HG02642 (cell line): Measurements from ENCODE around the gene SERPINF2.
"Not testable (repeated sequence)": the region's sequence is repeated elsewhere in the genome, so short reads cannot be mapped to it uniquely, and the experiment has no call there.

Experiments
- ATAC-seq: cut with Tn5 transposase; IDR thresholded peaks from one replicate; pipeline ENCODE4 v1.9.1; 2021; ENCODE audit warnings: mild to moderate bottlenecking; ENCODE audit not compliant: unreplicated experiment, poor library complexity

The SERPINF2 gene

DNA sequence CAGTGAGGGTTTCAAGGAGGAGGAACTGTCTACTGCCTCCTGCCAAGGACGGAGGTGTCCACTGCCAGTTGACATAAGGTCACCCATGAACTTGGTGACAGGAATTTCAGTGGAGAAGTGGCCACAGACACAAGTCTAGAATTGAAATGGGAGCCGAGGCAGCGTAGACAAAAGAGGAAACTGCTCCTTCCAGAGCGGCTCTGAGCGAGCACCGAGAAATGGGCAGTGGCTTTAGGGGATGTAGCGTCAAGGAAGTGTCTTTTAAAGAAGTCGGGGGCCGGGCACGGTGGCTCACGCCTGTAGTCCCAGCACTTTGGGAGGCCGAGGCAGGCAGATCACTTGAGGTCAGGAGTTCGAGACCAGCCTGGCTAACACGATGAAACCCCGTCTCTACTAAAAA is 16.1 kb downstream of the SERPINF2 start:
- ATAC-seq, result no peak

DNA sequence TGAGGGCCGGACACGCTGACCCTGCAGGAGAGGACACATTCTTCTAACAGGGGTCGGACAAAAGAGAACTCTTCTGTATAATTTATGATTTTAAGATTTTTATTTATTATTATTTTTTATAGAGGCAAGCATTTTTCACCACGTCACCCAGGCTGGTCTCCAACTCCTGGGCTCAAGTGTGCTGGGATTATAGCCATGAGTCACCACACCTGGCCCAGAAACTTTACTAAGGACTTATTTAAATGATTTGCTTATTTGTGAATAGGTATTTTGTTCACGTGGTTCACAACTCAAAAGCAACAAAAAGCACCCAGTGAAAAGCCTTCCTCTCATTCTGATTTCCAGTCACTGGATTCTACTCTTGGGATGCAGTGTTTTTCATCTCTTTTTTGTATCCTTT is 16.9 kb downstream of the SERPINF2 start:
- ATAC-seq, result no peak

DNA sequence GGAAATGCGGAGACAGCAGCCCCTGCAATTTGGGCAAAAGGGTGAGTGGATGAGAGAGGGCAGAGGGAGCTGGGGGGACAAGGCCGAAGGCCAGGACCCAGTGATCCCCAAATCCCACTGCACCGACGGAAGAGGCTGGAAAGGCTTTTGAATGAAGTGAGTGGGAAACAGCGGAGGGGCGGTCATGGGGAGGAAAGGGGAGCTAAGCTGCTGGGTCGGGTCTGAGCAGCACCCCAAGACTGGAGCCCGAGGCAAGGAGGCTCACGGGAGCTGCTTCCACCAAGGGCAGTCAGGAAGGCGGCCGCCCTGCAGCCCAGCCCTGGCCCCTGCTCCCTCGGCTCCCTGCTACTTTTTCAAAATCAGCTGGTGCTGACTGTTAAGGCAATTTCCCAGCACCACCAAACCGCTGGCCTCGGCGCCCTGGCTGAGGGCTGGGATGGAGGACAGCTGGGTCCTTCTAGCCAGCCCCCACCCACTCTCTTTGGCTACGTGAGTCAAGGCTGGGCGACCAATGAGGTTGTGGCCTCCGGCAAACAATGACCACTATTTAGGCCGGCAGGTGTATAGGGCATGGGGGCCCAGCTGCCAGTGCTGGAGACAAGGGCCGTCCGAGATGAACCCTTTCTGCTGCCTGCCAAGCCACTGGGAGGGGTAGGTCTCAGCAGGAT is 19.7 kb downstream of the SERPINF2 start:
- ATAC-seq, result no peak

DNA sequence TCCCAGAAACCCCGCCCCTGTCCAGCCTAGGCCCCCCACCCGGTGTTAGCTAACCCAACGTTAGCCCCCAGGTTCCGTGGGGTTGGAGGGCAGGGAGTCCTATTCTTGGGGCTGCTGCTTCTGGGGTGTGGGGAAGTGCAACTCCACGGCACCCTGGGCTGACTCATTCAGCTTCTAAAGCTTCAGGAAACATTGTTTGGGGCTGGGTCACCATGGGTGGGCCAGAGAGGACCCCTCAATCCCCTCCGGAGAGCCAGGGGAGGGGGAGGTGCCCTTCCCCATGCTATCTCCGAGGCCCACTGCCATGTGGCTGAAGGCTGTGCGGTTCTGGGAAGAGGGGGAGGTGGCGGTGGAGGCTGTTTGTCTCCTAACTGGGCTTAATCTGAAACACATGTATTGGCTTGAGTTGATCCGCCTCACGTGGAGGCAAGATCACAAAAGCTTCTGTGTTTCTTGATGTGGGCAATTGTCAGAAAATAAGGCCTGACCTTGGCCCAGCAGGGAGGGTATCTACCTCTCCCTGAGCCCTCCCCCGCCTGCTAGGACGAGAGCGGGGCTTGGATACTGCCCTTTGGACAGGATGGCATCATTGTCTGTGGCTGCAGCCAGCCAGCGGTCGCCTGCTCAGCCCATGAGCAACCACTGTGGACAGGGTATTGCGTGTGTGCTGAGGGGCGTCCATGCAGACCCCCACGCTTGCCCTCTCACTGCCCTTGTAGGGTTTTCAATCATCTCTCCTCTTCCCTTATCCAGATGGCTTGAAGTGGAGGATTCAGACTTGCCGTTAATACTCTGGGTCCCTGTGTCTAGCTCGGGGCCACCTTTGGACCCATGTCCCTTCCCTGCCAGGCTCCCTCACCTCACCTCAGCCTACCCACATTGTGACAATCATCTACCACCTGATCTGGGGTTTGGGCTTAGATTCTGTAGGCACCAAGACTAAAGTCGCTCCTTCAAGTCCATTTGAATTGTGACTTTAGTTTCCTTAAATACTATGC is 20.5 kb downstream of the SERPINF2 start:
- no peak for ATAC-seq

DNA sequence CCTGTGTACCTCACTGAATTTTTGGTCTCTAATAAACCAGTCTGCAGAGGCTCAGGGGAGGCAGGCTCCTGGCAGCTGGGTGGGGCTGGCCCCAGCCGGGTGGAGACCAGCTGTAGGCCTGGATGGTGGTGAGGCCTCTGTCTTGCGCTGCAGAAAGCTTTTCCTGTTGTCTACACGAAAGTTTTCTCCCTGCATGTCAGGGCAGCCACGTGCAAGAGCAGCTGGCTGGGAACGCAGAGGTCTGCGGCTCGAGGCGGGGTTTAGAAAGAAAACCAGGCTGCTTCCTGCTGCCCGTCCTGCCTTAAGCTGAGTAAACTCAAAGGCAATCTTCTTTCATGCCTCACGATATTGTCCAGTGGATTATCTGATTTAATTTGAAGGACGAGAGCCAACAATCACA is 21.6 kb downstream of the SERPINF2 start:
- no peak for ATAC-seq

DNA sequence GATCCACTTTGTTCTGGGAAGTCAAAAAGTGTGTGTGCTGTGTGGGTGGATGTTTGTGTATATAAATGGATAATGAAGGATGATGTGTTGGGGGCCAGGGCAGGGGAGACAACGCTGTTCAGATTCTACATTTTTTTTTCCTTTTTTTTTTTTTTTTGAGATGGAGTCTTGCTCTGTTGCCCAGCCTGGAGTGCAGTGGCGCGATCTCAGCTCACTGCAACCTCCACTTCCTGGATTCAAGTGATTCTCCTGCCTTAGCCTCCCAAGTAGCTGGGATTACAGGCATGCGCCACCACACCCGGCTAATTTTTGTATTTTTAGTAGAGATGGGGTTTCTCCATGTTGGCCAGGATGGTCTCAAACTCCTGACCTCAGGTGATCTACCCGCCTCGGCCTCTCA is 22.0 kb downstream of the SERPINF2 start:
- not testable (repeated sequence) for ATAC-seq

DNA sequence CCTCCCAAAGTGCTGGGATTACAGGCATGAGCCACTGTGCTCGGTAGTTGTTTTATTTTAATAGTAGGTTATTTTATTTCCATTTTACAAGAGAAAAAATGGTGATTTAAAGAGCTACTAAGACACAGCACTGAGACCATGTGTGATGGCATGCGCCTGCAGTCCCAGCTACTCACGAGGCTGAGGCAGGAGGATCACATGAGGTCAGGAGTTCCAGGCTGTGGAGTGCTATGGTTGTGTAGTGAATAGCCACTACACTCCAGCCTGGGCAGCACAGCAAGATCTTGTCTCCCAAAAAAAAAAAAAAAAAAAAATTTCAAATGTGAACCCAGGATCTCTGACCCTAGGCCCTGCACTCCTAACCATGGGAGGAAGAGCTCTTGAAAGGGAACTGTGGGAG is 22.9 kb downstream of the SERPINF2 start:
- ATAC-seq, result no peak

DNA sequence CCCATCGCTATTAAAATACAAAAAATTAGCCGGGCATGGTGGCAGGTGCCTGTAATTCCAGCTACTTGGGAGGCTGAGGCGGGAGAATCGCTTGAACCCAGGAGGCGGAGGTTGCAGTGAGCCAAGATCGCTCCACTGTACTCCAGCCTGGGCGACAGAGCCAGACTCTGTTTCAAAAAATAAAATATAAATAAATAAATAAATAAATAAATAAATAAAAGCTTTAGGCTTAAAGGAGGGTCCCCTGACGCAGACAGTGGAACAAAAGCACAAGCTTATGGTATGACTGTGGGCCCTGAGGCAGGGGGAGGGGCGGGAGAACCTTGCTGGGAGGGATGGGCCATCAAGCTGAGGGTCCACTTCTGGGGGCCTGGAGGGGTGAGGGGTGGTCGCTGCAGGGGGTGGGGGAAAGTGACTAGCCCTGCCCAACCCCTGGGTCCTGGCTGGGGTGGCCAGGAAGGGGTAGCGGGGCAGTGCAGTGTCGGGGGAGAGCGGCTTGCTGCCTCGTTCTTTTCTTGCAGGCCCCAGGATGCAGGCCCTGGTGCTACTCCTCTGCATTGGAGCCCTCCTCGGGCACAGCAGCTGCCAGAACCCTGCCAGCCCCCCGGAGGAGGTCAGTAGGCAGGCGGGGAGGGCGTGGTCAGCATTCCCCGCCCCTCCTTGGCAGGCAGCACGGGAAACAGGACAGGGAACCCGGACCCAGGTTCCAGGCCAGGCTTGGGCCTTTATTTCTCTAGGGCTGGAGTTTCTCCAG is 23.9 kb downstream of the SERPINF2 start:
- no peak for ATAC-seq

DNA sequence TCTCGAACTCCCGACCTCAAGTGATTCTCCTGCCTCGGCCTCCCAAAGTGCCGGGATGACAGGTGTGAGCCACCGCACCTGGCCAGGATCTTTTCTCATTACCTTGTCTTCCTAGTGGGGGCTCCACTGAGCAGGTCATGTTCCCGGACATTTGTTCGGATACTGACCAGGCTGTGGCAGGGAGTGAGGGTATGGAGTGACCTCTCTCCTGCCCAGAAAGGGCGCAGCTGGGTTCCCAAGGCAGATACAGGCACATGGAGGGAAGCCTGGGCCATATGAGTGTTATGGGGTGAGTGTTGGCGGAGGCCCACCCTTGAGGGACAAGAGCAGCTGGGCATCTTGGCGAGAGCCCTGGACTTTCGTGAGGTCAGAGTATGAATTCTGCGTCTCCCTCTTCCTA is 24.7 kb downstream of the SERPINF2 start:
- no peak for ATAC-seq

DNA sequence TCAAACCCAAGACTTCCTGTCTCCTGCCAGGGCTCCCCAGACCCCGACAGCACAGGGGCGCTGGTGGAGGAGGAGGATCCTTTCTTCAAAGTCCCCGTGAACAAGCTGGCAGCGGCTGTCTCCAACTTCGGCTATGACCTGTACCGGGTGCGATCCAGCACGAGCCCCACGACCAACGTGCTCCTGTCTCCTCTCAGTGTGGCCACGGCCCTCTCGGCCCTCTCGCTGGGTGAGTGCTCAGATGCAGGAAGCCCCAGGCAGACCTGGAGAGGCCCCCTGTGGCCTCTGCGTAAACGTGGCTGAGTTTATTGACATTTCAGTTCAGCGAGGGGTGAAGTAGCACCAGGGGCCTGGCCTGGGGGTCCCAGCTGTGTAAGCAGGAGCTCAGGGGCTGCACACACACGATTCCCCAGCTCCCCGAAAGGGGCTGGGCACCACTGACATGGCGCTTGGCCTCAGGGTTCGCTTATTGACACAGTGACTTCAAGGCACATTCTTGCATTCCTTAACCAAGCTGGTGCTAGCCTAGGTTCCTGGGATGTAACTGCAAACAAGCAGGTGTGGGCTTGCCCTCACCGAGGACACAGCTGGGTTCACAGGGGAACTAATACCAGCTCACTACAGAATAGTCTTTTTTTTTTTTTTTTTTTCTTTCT is 27.3 kb downstream of the SERPINF2 start:
- ATAC-seq, result no peak

DNA sequence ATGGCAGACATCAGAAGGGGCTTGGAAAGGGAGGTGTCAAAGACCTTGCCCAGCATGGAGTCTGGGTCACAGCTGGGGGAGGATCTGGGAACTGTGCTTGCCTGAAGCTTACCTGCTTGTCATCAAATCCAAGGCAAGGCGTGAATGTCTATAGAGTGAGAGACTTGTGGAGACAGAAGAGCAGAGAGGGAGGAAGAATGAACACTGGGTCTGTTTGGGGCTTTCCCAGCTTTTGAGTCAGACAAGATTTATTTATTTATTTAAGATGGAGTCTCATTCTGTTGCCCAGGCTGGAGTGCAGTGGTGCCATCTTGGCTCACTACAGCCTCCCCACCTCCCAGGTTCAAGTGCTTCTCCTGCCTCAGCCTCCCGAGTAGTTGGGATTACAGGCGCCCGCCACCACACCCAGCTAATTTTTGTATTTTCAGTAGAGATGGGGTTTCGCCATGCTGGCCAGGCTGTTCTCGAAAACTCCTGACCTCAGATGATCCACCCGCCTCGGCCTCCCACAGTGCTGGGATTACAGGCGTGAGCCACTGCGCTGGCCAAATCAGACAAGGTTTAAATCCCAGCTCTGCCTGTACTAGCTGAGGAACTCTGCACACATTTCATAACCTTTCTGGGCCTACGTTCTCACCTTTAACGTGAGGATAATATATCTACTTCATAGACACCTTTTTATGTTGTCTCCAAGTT is 30.5 kb downstream of the SERPINF2 start:
- ATAC-seq, result not testable (repeated sequence)

DNA sequence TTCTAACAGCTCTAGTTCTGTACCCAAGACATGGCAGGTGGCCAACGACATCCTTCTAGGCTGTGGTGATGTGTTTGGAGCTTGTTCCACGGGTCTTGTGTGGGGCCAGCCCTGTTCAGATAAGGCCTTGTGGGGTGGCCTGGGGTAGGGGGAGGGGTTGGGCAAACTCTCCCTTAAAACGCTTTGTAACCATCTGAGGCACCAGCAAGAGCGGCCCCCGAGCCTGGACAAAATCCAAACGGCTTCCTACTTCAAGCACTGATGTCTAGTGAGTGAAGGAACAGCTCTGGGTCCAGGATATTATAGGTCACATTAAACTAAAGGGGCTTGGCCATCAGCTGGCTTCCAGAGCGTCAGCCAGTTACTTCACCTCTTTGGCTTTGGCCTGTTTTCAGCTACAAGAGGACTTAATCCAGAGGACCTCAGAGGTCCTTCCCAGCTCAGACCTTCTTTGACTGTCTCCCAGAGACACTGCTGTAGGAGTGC is 31.1 kb downstream of the SERPINF2 start:
- no peak for ATAC-seq

DNA sequence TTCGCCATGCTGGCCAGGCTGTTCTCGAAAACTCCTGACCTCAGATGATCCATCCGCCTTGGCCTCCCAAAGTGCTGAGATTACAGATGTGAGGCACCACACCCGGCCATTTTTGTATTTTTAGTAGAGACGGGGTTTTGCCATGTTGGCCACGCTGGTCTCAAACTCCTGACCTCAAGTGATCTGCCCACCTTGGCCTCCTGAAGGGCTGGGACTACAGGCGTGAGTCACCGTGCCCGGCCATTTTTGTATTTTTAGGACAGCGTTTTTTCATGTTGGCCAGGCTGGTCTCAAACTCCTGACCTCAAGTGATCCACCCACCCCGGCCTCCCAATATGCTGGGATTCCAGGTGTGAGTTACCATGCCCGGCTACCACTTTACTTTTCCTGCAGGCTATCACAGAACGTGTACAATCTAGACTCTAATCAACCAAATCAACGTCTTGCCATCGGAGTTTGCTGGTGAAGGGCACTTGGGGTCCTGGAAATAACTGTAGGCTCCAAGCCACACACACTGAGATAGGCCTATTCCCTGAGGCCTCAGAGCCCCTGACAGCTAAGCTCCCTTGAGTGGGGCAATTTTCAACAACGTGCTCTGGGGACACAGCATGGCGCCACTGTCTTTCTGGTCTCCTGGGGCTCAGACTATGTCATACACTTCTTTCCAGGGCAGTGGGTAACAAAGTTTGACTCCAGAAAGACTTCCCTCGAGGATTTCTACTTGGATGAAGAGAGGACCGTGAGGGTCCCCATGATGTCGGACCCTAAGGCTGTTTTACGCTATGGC is 31.9 kb downstream of the SERPINF2 start:
- no peak for ATAC-seq

DNA sequence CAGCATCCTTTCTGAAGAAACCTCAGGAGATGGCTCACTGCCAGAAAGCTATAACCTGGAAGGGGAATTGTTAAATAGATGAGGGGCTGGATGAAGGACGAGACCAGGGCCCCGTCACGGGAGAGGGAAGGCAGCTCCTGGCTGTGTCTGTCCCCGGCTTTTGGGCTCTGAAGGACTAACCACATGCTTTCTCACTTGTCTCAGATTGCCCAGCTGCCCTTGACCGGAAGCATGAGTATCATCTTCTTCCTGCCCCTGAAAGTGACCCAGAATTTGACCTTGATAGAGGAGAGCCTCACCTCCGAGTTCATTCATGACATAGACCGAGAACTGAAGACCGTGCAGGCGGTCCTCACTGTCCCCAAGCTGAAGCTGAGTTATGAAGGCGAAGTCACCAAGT is 33.7 kb downstream of the SERPINF2 start:
- no peak for ATAC-seq

DNA sequence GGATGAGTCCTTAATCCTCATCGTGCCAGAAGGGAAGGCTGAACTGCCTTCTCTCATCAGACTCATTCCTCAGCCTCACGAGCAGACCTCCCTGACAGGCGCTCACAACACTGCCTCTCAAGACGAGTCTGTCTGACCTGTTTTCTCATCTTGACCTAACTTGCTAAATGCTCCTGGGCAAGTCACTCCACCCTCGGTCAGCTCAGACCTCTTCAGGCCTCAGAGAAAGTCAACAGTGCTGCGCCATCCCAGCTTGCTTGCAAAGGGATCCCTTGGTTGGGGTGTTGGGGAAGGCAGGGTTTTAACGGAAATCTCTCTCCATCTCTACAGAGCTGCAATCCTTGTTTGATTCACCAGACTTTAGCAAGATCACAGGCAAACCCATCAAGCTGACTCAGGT is 34.2 kb downstream of the SERPINF2 start:
- ATAC-seq, result no peak

DNA sequence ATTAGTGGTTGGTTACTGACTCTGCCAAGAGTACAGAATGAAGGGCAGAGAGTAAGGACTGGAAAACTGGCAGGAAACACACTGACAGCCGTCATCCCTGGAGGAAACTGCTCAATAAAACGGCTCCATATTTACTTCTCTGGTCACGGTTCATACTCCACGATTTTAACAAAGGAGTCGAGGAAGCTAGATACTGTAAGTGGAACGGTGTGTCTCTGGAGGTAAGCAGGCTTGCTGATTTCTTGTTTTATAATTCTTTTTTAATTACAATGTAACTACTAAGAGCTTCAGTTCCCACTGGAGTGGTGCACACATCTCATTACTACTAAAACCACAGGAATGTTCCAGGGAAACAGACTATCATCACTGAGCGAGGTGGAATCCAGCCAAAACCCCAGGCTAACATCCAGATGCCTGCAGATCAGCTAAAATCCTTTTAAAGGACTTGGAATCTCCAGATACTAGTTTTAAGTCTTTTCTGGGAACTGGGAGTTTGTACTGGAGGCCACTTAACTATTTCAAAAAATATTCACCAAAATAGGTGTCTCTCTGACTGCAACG is 37.0 kb downstream of the SERPINF2 start:
- no peak for ATAC-seq

DNA sequence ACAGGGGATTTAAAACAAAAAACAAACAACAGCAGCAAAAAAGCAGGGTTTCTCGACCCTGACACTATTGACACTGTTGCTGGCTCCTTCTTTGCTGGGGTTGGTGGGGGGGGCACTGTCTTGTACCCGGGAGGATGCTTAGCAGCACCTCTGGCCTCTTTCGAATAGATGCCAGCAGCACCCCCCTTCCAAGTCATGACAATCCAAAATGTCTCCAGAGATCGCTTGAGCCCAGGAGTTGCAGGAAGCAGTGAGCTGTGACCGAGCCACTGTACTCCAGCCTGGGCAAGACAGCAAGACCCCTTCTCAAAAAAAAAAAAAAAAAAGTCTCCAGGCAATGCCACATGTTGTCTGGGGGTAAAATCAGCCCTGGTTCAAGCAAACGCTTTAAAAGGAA is 39.5 kb downstream of the SERPINF2 start:
- ATAC-seq, result no peak

DNA sequence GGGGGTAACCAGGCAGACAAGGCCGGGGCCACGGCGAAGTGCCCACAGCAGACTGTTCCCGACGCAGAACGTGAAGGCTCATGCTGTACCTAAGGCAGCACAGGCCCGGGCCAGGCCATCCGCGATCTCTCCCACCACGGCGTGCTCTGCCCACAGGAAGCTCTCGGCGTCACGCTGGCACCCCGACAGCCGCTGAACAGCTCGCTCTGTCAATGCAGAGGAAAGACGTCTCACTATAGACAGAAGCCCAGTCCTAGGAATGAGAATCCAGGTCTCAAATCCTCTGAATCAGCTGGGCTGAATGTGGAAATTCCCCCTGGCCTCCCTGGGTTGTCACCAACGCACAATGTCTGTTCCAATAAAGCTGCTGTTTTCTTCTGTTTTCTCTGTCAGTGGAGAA is 40.6 kb downstream of the SERPINF2 start:
- ATAC-seq, result no peak
